Measurements from ENCODE around the gene EIF3L. TPM values are rescaled to one million over a fixed set of nuclear protein-coding genes. Genes with fewer than 3 reads are reported as not detected.

The EIF3L gene
- total and polyA plus RNA-seq, 3 donors from 2014 or later: 185 to 316 (median 295) TPM

DNA sequence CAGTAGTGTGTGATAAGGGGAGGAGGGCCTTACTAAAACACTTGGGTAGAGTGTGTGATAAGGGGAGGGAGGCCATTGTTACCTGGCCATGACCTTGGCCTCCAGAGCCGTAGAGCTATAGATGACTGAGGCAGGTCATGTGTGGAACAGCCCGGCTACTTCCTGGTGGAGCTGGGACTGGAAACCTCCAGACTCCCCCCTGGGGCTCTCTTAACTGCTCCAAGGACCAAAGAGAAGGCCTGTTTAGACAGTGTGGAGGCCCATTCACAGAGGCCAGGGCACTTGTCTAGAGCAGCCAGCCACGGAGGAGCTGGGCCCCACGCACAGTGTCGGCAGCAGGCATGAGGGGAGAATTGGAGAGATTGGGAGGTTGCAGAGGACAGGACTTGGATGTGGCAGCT lies 44.4 kb downstream of the EIF3L start:
- Histone ChIP-seq H3K4me3 (no peak overlapping the region), H3K27me3 (no peaks in the 10 kb centered on the region), H3K9me3 (no peaks in the 10 kb centered on the region), H3K36me3 (ENCODE audit: low read depth, missing control alignments) (no peaks in the 10 kb centered on the region), H3K27ac (no peak overlapping the region), H3K4me1 (peaks cover 32% of the 10 kb centered on the region)
- TF ChIP-seq, protein P1, sequence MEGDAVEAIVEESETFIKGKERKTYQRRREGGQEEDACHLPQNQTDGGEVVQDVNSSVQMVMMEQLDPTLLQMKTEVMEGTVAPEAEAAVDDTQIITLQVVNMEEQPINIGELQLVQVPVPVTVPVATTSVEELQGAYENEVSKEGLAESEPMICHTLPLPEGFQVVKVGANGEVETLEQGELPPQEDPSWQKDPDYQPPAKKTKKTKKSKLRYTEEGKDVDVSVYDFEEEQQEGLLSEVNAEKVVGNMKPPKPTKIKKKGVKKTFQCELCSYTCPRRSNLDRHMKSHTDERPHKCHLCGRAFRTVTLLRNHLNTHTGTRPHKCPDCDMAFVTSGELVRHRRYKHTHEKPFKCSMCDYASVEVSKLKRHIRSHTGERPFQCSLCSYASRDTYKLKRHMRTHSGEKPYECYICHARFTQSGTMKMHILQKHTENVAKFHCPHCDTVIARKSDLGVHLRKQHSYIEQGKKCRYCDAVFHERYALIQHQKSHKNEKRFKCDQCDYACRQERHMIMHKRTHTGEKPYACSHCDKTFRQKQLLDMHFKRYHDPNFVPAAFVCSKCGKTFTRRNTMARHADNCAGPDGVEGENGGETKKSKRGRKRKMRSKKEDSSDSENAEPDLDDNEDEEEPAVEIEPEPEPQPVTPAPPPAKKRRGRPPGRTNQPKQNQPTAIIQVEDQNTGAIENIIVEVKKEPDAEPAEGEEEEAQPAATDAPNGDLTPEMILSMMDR (IDR thresholded peaks at IDR 0.05): no peak
- no peak for TF ChIP-seq POLR2A (IDR thresholded peaks at IDR 0.05)
- no peak for DNase-seq
- intact Hi-C loops (cut with DNase I; ENCODE audit: low total_unique reads): no loop called here
- 64 to 78% methylated on average over 5 of the region's 5 CpGs for WGBS, 2 donors

DNA sequence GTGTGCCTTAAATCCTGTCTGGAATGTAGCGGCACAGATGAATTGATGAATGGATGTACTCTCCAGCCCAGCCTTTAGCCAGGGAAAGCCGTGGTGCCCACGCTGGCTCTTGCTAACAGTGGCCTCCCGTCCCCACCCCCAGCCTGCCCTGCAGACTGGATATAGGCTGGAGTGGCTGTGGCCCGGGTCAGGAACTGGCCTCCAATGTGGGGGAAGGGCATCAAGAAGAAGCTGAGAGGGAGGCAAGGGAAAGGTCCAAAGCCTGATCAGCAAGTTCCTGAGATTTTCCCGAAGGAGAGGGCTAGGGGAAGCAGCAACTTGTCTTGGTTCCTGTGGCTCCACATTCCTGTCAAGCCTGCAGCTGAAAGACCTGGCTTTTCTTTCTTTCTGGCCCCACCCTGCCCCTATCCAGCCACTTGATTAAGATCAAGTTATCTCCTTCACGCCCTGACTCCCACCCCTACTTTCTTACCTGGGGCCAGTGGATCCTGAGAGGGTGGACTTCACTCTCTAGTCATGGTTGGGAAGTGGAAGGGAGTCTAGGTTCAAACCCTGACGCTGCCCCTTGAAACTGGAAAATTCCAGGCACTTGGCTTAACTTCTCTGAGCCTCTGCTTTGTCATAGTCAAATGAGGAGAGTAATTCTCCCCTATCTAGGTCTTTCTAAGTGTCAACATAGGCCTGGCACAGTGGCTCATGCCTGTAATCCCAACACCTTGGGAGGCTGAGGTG lies 45.9 kb downstream of the EIF3L start:
- peaks cover 32% of the 10 kb centered on the region for H3K4me1 ChIP-seq
- no peak overlapping the region for H3K27ac ChIP-seq
- no peaks in the 10 kb centered on the region for H3K27me3 ChIP-seq
- whole genome bisulfite sequencing, 2 donors: 68 to 77% methylated on average over 8 of the region's 8 CpGs
- intact Hi-C loops (cut with DNase I; ENCODE audit: low total_unique reads): no loop called here
- DNase-seq: no peak
- no peak overlapping the region for H3K4me3 ChIP-seq
- no peaks in the 10 kb centered on the region for H3K9me3 ChIP-seq
- H3K36me3 ChIP-seq (ENCODE audit: low read depth, missing control alignments): no peaks in the 10 kb centered on the region
- no peak for TF ChIP-seq POLR2A (IDR thresholded peaks at IDR 0.05)
- TF ChIP-seq, protein P1 (IDR thresholded peaks at IDR 0.05): no peak

DNA sequence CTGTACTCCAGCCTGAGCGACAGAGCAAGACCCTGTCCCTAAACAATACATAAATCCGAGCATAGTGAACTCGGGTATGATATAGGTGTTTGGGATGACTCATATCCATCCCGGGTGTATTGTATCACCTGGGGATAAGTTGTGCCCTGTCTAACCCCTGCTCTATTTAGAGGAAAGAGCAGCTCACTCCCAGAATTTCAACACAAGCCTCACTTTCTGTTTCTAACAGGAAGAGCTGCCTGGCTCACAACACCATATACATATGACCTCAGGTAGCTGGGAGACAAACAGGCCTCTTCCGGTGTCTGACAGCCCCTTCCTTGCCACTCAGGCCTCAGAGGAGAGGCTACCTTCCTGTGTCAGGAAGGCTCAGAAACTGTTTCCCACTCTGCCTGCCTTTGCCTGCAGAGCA lies 47.0 kb downstream of the EIF3L start:
- Histone ChIP-seq H3K36me3 (ENCODE audit: low read depth, missing control alignments) (no peaks in the 10 kb centered on the region), H3K4me3 (no peak overlapping the region), H3K27me3 (no peaks in the 10 kb centered on the region), H3K27ac (peak overlapping the region; percentile 25 to 59), H3K4me1 (peaks cover 32% of the 10 kb centered on the region), H3K9me3 (no peaks in the 10 kb centered on the region)
- intact Hi-C loops (cut with DNase I; ENCODE audit: low total_unique reads): no loop called here
- no peak for TF ChIP-seq POLR2A (IDR thresholded peaks at IDR 0.05)
- TF ChIP-seq, protein P1 (IDR thresholded peaks at IDR 0.05): no peak
- no peak for DNase-seq
- 58 to 63% methylated on average over 4 to 5 of the region's 5 CpGs for WGBS, 2 donors

DNA sequence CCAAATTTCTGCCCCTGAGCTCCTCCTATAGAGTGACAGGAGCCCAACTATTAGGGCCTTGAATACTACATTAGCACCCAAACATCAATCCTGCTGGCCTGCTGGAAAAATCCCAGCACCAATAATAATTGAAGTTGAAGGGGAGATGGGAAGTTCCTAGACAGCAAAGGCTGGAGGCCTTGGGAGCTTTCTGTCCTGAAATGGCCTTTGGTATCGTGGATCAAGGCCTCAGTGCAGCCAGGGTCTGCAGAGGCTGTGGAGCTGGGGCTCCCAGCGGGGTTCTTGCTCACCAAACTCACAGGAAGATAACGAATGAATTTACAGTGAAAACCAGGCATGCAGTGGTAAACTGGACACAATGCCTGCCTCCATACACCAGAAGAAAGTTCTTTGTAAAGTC lies 47.7 kb downstream of the EIF3L start:
- H3K36me3 ChIP-seq (ENCODE audit: low read depth, missing control alignments): no peaks in the 10 kb centered on the region
- H3K27ac ChIP-seq: peak overlapping the region; percentile 25 to 59
- H3K4me1 ChIP-seq: peaks cover 32% of the 10 kb centered on the region
- intact Hi-C loops (cut with DNase I; ENCODE audit: low total_unique reads): no loop called here
- DNase-seq: no peak
- H3K4me3 ChIP-seq: no peak overlapping the region
- no peaks in the 10 kb centered on the region for H3K27me3 ChIP-seq
- no peaks in the 10 kb centered on the region for H3K9me3 ChIP-seq
- WGBS, 2 donors: 31 to 40% methylated on average over 3 of the region's 3 CpGs
- TF ChIP-seq POLR2A (IDR thresholded peaks at IDR 0.05): no peak
- TF ChIP-seq, protein P1 (IDR thresholded peaks at IDR 0.05): no peak

DNA sequence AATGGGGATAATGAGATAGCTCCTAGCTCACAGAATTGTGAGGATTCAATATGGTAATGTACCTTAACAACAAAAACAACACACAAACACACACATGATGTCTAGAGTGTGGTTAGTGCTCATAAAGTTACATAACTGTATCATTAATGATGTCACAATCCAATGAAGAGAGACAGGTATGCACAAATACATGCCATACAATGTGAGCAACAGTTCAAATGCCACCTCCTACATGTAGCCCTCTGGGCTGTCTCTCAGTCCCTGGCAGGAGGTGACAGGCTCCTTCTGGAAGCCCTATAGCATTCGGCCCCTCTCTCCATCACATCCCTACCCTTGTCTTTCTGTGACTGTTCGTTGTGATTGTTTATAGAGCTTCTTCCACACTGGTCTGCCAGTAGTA lies 48.6 kb downstream of the EIF3L start:
- Histone ChIP-seq H3K9me3 (no peaks in the 10 kb centered on the region), H3K36me3 (ENCODE audit: low read depth, missing control alignments) (no peaks in the 10 kb centered on the region), H3K27ac (no peak overlapping the region), H3K27me3 (no peaks in the 10 kb centered on the region), H3K4me1 (peaks cover 26% of the 10 kb centered on the region), H3K4me3 (no peak overlapping the region)
- DNase-seq: no peak
- intact Hi-C loops (cut with DNase I; ENCODE audit: low total_unique reads): no loop called here
- TF ChIP-seq, protein P1 (IDR thresholded peaks at IDR 0.05): no peak
- TF ChIP-seq POLR2A (IDR thresholded peaks at IDR 0.05): no peak
- 92 to 100% methylated on average over 2 of the region's 2 CpGs for WGBS, 2 donors
